Measurements from ENCODE around the gene LPCAT3.
"Not testable (repeated sequence)": the region's sequence is repeated elsewhere in the genome, so short reads cannot be mapped to it uniquely, and the experiment has no call there.

LPCAT3 gene

GRCh38 chr12:7037411-7037810 is 19.1 kb upstream of the LPCAT3 start:
- DNase-seq: not testable (repeated sequence)

GRCh38 chr12:7035463-7035862 is 17.2 kb upstream of the LPCAT3 start:
- no peak for DNase-seq

- peak; percentile 20 for DNase-seq
Observed at GRCh38 chr12:7034464-7034863, 16.2 kb upstream of the LPCAT3 start.

DNA sequence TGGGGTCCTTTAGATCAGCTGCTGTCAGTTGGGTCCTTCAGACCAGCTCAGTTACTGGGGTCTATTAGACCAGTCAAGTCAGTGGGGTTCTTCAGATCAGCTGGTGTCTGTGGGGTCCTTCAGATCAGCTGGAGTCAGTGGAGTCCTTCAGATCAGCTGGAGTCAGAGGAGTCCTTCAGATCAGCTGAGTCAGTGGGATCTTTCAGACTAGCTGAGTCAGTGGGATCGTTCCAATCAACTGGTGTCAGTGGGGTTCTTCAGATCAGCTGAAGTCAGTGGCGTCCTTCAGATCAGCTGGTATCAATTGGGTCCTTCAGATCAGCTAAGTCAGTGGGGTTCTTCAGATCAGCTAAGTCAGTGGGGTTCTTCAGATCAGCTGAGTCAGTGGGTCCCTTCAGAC is 14.7 kb upstream of the LPCAT3 start:
- DNase-seq: no peak

DNA sequence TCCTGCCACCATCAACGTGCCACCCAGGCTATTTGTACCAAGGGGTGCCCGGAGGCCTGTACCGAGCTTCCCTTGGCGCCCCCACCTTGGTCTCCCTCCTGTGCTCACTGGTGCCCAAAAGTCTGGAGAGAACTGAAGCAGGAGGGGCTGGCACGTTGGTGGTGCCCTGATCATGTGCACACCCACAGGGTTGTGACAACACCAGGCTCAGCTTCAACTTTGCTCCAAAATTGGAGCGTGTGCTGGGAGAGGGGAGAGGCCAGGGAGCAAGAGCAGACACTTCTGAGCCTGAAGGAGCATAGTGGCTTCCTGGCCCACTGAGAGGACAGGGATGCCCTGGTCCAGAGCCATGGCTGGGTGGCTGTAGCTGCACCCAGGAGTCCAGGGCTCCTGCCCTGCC is 13.0 kb upstream of the LPCAT3 start:
- no peak for DNase-seq

- DNase-seq: no peak
Observed at GRCh38 chr12:7026854-7027253, 8.6 kb upstream of the LPCAT3 start.

DNA sequence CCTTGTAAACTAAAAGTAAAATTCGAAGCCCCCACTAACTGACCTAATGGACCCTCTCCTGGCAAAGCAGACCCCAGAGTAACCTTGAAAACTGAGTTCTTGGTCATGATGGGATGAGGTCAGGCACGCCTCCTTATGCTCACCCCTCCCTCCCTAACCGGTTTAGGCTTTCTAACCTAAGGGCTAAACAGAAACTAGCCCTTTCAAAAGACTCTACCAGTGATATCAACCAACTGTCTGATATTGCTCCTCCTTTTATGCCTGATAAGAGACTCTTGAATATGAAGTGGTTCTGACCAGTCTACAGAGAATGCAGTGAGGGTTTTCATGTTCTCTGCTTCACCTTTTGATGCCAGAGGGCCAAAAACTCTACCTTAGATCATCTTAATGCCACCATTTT is 4.8 kb upstream of the LPCAT3 start:
- DNase-seq: no peak

GRCh38 chr12:7021956-7022355 is 3.7 kb upstream of the LPCAT3 start:
- DNase-seq: no peak

DNA sequence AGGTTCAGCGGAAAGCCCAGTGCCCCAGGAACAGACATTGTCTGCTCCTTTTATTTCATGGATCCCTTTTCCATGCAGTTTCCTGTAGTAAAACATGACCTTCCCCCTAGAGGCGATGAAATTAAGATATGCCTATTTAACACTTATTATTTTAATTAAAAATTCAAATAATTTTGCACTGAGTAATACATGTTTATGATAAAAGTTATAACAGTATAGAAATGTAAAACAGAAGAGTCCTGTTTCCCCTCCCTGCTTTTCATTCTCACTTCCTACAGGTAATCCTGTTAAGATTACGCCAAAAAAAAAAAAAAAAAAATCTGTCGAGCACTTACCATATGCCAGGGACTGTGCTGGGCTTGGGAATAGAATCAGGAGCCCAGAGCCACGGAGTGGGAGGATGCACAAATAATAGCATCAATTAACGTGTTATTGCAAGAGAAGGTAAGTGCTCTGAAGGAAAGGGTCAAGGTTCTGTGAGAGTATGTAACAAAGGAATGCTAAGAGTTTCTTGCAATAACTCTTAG is 830 bp upstream of the LPCAT3 start:
- DNase-seq: no peak

DNA sequence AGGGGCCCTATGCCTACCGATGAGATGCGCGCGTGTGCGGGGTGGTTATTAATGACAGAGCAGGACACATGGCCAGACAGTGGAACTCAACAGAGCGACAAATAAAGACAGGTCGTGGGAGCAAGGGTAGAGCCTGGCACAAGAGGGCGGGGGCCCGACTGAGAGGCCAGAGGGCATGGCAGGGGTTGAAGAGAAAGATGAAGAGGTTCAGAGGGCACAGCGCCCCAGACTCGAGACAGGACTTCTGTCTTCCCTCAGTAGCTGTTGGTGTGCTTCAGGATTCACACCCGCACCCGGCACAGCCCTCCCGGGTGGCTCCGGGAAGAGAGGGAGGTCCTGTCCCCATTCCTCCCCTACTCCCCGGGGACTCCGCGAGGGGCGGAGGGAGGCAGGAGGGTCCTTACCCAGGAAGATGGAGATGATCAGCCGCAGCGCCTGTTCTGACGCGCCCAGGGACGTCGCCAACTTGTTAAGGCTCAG is 366 bp downstream of the LPCAT3 start:
- no peak for DNase-seq

- no peak for DNase-seq
Observed at GRCh38 chr12:7016958-7017571, 1.2 kb downstream of the LPCAT3 start.

- DNase-seq: no peak
Observed at GRCh38 chr12:7015555-7016370, 2.5 kb downstream of the LPCAT3 start.

DNA sequence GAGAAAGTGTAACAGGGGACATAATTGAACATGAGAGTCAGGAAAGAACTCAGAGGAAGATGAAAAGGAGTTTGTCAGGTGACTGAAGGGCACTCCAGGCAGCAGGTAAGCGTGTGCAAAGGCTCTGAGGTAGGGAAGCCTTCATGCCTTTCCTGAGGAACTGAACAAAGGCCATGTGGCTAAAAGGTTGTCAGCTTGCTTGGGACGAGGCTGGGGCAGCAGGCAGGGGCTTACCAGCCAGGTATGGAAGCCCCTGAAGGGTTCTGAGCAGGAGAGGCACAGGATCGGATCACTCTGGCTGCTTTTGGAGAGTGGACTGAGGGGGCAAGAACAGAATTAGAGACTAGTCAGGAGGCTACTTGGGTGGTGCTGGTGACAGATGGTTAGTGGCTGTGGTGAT is 5.2 kb downstream of the LPCAT3 start:
- DNase-seq: no peak

DNA sequence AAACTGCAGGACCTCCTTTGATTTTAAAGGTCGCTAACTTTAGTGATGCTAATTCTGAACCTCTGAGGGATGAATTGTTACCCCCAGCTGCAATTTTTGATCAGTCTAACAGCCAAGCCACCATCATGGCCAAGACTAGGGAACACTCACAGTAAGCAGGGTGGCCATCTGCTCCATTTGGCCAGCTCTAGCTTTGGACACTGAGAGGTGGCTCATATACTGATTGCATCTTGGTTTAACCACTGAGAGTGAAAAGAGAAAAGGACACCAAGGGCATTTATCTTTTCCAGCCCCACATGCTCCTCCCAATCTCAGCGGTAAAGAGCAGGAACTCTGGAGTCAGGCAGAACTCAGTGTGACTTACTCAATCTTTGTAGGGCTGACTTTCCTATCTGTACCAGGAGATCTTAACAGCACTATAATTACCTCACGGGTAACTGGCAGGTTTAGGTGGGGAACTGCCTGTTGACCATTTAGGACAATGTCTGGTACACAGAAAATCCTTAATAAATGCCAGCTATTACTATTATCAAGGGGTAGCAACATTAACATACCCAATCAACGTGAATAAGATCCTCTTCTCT is 6.2 kb downstream of the LPCAT3 start:
- no peak for DNase-seq

- not testable (repeated sequence) for DNase-seq
Observed at GRCh38 chr12:7011398-7011797, 6.9 kb downstream of the LPCAT3 start.

- no peak for DNase-seq
Observed at GRCh38 chr12:7009512-7009911, 8.8 kb downstream of the LPCAT3 start.

- no peak for DNase-seq
Observed at GRCh38 chr12:7008864-7009263, 9.4 kb downstream of the LPCAT3 start.

DNA sequence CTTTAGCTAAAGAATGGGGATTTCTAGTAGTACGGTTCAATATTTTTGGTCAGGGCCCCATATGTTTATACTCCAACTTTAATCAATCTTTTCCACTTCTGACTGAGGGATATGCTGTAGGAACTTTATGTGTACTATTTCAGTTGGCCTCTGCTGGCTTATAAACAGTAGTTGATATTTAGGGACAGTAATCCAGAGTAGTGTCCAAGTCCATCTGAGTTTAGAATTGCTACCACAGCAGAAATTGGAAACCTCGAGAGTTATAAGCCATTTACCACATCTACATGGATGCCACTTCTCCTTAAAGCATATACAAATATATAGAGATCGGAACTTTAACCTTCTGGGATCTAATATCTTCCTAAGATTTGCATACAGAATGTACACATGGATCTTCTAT is 11.6 kb downstream of the LPCAT3 start:
- DNase-seq: no peak

- DNase-seq: no peak
Observed at GRCh38 chr12:7005311-7005710, 13.0 kb downstream of the LPCAT3 start.

GRCh38 chr12:7004840-7005239 is 13.4 kb downstream of the LPCAT3 start:
- DNase-seq: no peak

GRCh38 chr12:7004287-7004803 is 13.9 kb downstream of the LPCAT3 start:
- no peak for DNase-seq

DNA sequence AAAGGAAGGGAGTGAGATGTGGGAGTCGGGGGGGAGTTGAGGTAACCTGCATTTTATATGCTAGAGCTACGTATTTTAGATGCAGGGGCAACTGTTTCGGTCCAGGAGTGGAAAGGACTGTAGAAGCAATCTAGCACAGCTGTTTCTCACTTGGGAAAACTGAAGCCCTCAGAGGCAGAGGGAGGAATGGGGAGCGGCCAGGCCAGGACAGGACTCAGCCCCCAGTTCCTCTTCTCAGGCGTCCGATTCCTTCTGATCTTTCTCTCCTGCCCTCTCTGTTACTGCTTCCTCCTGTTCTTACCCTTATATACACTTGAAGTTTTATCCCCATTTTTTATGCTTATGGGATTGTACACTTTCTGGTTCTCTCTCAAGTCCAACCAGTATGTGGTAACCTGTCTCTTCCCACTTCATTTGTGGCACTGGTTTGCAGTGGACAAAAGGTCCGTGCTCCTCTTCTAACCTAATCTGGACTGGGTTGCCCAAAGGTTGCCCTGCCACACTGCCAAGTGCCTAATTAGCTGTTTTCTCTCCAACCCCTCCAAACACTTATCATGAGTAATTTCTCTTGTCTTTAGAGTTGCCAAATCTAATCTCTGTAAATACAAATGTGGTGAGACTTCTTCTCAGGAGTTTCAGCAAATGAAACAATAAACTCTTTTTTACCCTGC is 16.2 kb downstream of the LPCAT3 start:
- DNase-seq: no peak
